ENCODE data around the gene MMP24. TPM values are rescaled to one million over a fixed set of nuclear protein-coding genes. Genes with fewer than 3 reads are reported as not detected.
"Not testable (repeated sequence)": the region's sequence is repeated elsewhere in the genome, so short reads cannot be mapped to it uniquely, and the experiment has no call there.

The MMP24 gene
- total and polyA plus RNA-seq, 4 donors: 0.09 to 0.75 (median 0.42) TPM

DNA sequence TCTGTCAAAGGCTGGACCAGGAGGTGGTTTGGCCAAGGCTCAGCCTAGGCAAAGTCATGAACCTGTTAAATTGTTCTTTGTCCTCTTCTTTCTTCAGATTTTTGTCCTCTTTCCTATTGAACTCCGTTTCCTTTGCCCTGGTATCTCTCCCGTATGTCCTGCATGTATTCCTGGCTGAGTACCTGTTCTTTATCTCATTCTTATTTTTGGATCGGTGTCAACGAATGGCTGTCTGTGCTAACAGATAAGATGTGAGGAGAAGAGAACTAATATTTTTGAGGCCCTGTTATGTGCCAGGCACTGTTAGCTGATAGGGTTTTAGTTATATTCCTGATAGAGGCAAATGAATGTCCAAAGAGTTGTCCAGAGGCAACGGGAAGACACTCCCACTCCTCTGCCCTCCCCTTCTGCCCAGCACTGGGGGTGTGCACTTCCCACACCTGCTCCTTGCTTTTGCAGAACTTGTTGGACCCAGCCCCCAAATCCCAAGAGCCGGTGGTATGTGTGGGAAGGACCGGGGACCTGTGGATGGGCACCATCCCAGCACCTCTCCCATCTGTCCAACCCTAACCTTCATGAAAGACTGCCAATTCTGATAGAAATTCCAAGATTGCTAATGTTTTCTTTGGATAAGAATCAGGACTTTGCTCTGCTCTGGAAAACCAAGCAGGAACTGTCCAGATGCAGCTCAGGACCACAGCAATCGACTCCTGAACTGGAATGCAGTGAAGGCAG lies 30.9 kb downstream of the MMP24 start:
- H3K4me1 ChIP-seq (ENCODE audit: control insufficient read depth in 4 of 4, insufficient read depth in 4 of 4, low read length in 3 of 4): no peaks in the 10 kb centered on the region
- H3K4me3 ChIP-seq (ENCODE audit: low read depth in 1 of 3, low read length in 3 of 3): no peak overlapping the region
- H3K36me3 ChIP-seq (ENCODE audit: control insufficient read depth in 4 of 4, insufficient read depth in 3 of 4, low read depth in 1 of 4, low read length in 3 of 4): no peaks in the 10 kb centered on the region
- H3K9me3 ChIP-seq (ENCODE audit: control insufficient read depth in 4 of 4, low read length in 3 of 4): no peaks in the 10 kb centered on the region
- no peak overlapping the region for H3K9ac ChIP-seq (ENCODE audit: low read depth in 1 of 2, low read length in 2 of 2)
- no peaks in the 10 kb centered on the region for H3K27me3 ChIP-seq (ENCODE audit: control insufficient read depth in 4 of 4, insufficient read depth in 4 of 4, low read length in 3 of 4)
- no peak for DNase-seq (ENCODE audit: low spot score)
- no peak for TF ChIP-seq FOXA1 (IDR thresholded peaks at IDR 0.05)
- peak in 1 of 2 donors; percentile 7 for TF ChIP-seq HNF4A (conservative IDR thresholded peaks at IDR 0.05)
- no peak for TF ChIP-seq SP1 (IDR thresholded peaks at IDR 0.05)
- TF ChIP-seq, protein P1, sequence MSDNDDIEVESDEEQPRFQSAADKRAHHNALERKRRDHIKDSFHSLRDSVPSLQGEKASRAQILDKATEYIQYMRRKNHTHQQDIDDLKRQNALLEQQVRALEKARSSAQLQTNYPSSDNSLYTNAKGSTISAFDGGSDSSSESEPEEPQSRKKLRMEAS (IDR thresholded peaks at IDR 0.05): no peak
- 71% methylated on average over 8 of the region's 8 CpGs for WGBS
- no peak overlapping the region for H3K27ac ChIP-seq (ENCODE audit: low read depth in 1 of 2, low read length in 2 of 2)

DNA sequence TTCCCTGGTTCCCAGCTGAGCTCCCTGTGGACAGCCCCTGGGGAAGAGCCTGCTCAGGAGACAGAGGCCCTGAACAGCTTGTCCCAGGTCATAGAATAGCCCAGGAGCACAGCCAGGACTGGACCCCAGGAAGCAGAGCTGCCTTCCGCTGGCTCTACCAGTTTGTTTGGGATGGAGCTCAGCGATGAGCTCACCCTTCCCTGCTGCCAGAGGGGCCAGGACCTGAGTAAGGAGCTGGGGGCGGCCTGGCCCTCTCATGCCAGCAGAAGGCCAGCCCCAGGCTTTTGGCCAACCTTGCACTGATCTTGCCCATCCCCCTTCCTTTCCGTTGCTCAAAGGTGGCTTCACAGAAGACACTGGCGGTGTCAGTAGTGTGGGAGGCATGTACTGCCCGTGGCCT lies 33.9 kb downstream of the MMP24 start:
- Histone ChIP-seq H3K4me1 (ENCODE audit: control insufficient read depth in 4 of 4, insufficient read depth in 4 of 4, low read length in 3 of 4) (peaks cover 5 to 13% (median 11%) of the 10 kb centered on the region in 4 donors), H3K4me3 (ENCODE audit: low read depth in 1 of 3, low read length in 3 of 3) (no peak overlapping the region), H3K36me3 (ENCODE audit: control insufficient read depth in 4 of 4, insufficient read depth in 3 of 4, low read depth in 1 of 4, low read length in 3 of 4) (no peaks in the 10 kb centered on the region), H3K9ac (ENCODE audit: low read depth in 1 of 2, low read length in 2 of 2) (no peak overlapping the region), H3K27ac (ENCODE audit: low read depth in 1 of 2, low read length in 2 of 2) (no peak overlapping the region), H3K27me3 (ENCODE audit: control insufficient read depth in 4 of 4, insufficient read depth in 4 of 4, low read length in 3 of 4) (no peaks in the 10 kb centered on the region), H3K9me3 (ENCODE audit: control insufficient read depth in 4 of 4, low read length in 3 of 4) (no peaks in the 10 kb centered on the region)
- TF ChIP-seq FOXA2 (IDR thresholded peaks at IDR 0.05) (no peak), NR2F2 (IDR thresholded peaks at IDR 0.05) (no peak), HNF4G (IDR thresholded peaks at IDR 0.05) (no peak), RAD21 (IDR thresholded peaks at IDR 0.05) (no peak), EGR1 (IDR thresholded peaks at IDR 0.05; ENCODE audit: low read depth in 2 of 2) (no peak), RXRA (IDR thresholded peaks at IDR 0.05) (no peak), SP1 (IDR thresholded peaks at IDR 0.05) (no peak), TAF1 (conservative IDR thresholded peaks at IDR 0.05) (no peak), GABPA (IDR thresholded peaks at IDR 0.05 in 1 of 2, conservative IDR thresholded peaks at IDR 0.05 in 1 of 2) (no peak), YY1 (IDR thresholded peaks at IDR 0.05) (no peak), HNF4A (conservative IDR thresholded peaks at IDR 0.05) (no peak), JUND (IDR thresholded peaks at IDR 0.05) (no peak)
- TF ChIP-seq, protein P2, sequence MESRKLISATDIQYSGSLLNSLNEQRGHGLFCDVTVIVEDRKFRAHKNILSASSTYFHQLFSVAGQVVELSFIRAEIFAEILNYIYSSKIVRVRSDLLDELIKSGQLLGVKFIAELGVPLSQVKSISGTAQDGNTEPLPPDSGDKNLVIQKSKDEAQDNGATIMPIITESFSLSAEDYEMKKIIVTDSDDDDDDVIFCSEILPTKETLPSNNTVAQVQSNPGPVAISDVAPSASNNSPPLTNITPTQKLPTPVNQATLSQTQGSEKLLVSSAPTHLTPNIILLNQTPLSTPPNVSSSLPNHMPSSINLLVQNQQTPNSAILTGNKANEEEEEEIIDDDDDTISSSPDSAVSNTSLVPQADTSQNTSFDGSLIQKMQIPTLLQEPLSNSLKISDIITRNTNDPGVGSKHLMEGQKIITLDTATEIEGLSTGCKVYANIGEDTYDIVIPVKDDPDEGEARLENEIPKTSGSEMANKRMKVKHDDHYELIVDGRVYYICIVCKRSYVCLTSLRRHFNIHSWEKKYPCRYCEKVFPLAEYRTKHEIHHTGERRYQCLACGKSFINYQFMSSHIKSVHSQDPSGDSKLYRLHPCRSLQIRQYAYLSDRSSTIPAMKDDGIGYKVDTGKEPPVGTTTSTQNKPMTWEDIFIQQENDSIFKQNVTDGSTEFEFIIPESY (IDR thresholded peaks at IDR 0.05): no peak
- TF ChIP-seq, protein P3, sequence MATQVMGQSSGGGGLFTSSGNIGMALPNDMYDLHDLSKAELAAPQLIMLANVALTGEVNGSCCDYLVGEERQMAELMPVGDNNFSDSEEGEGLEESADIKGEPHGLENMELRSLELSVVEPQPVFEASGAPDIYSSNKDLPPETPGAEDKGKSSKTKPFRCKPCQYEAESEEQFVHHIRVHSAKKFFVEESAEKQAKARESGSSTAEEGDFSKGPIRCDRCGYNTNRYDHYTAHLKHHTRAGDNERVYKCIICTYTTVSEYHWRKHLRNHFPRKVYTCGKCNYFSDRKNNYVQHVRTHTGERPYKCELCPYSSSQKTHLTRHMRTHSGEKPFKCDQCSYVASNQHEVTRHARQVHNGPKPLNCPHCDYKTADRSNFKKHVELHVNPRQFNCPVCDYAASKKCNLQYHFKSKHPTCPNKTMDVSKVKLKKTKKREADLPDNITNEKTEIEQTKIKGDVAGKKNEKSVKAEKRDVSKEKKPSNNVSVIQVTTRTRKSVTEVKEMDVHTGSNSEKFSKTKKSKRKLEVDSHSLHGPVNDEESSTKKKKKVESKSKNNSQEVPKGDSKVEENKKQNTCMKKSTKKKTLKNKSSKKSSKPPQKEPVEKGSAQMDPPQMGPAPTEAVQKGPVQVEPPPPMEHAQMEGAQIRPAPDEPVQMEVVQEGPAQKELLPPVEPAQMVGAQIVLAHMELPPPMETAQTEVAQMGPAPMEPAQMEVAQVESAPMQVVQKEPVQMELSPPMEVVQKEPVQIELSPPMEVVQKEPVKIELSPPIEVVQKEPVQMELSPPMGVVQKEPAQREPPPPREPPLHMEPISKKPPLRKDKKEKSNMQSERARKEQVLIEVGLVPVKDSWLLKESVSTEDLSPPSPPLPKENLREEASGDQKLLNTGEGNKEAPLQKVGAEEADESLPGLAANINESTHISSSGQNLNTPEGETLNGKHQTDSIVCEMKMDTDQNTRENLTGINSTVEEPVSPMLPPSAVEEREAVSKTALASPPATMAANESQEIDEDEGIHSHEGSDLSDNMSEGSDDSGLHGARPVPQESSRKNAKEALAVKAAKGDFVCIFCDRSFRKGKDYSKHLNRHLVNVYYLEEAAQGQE (IDR thresholded peaks at IDR 0.05): no peak
- TF ChIP-seq, protein P4, sequence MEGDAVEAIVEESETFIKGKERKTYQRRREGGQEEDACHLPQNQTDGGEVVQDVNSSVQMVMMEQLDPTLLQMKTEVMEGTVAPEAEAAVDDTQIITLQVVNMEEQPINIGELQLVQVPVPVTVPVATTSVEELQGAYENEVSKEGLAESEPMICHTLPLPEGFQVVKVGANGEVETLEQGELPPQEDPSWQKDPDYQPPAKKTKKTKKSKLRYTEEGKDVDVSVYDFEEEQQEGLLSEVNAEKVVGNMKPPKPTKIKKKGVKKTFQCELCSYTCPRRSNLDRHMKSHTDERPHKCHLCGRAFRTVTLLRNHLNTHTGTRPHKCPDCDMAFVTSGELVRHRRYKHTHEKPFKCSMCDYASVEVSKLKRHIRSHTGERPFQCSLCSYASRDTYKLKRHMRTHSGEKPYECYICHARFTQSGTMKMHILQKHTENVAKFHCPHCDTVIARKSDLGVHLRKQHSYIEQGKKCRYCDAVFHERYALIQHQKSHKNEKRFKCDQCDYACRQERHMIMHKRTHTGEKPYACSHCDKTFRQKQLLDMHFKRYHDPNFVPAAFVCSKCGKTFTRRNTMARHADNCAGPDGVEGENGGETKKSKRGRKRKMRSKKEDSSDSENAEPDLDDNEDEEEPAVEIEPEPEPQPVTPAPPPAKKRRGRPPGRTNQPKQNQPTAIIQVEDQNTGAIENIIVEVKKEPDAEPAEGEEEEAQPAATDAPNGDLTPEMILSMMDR (IDR thresholded peaks at IDR 0.05; ENCODE audit: low read depth, low read length, missing input control): no peak
- TF ChIP-seq, protein P1 (IDR thresholded peaks at IDR 0.05): no peak
- TF ChIP-seq, protein P5, sequence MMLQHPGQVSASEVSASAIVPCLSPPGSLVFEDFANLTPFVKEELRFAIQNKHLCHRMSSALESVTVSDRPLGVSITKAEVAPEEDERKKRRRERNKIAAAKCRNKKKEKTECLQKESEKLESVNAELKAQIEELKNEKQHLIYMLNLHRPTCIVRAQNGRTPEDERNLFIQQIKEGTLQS (IDR thresholded peaks at IDR 0.05): no peak
- WGBS: 86% methylated on average over 6 of the region's 6 CpGs
- DNase-seq (ENCODE audit: low spot score): no peak

DNA sequence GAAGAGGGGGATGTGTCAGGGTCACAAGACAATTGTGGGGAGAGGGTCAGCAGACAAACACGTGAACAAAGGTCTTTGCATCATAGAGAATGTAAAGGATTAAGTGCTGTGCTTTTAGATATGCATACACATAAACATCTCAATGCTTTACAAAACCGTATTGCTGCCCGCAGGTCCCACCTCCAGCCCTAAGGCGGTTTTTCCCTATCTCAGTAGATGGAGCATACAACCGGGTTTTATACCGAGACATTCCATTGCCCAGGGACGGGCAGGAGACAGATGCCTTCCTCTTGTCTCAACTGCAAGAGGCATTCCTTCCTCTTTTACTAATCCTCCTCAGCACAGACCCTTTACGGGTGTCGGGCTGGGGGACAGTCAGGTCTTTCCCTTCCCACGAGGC lies 35.8 kb downstream of the MMP24 start:
- not testable (repeated sequence) for H3K27me3 ChIP-seq (ENCODE audit: control insufficient read depth in 4 of 4, insufficient read depth in 4 of 4, low read length in 3 of 4); H3K4me3 ChIP-seq (ENCODE audit: low read depth in 1 of 3, low read length in 3 of 3); H3K9ac ChIP-seq (ENCODE audit: low read depth in 1 of 2, low read length in 2 of 2); H3K9me3 ChIP-seq (ENCODE audit: control insufficient read depth in 4 of 4, low read length in 3 of 4); DNase-seq (ENCODE audit: low spot score); H3K36me3 ChIP-seq (ENCODE audit: control insufficient read depth in 4 of 4, insufficient read depth in 3 of 4, low read depth in 1 of 4, low read length in 3 of 4); H3K27ac ChIP-seq (ENCODE audit: low read depth in 1 of 2, low read length in 2 of 2)
- 87% methylated on average over 7 of the region's 10 CpGs for WGBS
- peaks cover 5 to 13% (median 11%) of the 10 kb centered on the region in 4 donors for H3K4me1 ChIP-seq (ENCODE audit: control insufficient read depth in 4 of 4, insufficient read depth in 4 of 4, low read length in 3 of 4)

Data from liver (tissue), 9 donors.